Mesendoderm (in vitro differentiated cells): ENCODE data around the gene TSPAN13.

ENCODE experiments used
- DNase-seq: peaks from one replicate; pipeline ENCODE4 v3.0.0; 2013
- H2AK5ac ChIP-seq: 2 replicates; pipeline ENCODE4 v1.6.1; 2013; ENCODE audit warnings: low read length, inconsistent platforms
- H2BK120ac ChIP-seq: 2 replicates; pipeline ENCODE4 v1.6.1; 2013; ENCODE audit warnings: low read depth, mild to moderate bottlenecking, low read length, moderate library complexity, mixed read lengths
- H2BK15ac ChIP-seq: replicated peaks from 2 replicates; pipeline ENCODE4 v1.6.1; 2013; ENCODE audit warnings: low read depth, mild to moderate bottlenecking, moderate library complexity
- H2BK5ac ChIP-seq: 2 replicates; pipeline ENCODE4 v1.6.1; 2013; ENCODE audit warnings: low read length, inconsistent platforms
- H3K18ac ChIP-seq: 2 replicates; pipeline ENCODE4 v1.6.1; 2013; ENCODE audit warnings: mild to moderate bottlenecking, low read length, mixed read lengths
- H3K23ac ChIP-seq: one replicate; pipeline ENCODE4 v1.6.1; 2013; ENCODE audit warnings: low read length
- H3K27ac ChIP-seq: 2 replicates; pipeline ENCODE4 v1.5.1; 2013; ENCODE audit warnings: low read depth, mild to moderate bottlenecking, inconsistent platforms, low read length, moderate library complexity
- H3K27me3 ChIP-seq: 2 replicates; pipeline ENCODE4 v1.6.1; 2013; ENCODE audit warnings: low read length, control low read depth, mild to moderate bottlenecking, inconsistent platforms; ENCODE audit not compliant: insufficient read depth, poor library complexity
- H3K36me3 ChIP-seq: 2 replicates; pipeline ENCODE4 v1.6.1; 2013; ENCODE audit warnings: low read length, inconsistent platforms; ENCODE audit not compliant: control insufficient read depth, insufficient read depth
- H3K4ac ChIP-seq: one replicate; pipeline ENCODE4 v1.6.1; 2013; ENCODE audit warnings: low read depth, mild to moderate bottlenecking, low read length, moderate library complexity
- H3K4me1 ChIP-seq: 2 replicates; pipeline ENCODE4 v1.6.1; 2013; ENCODE audit warnings: low read depth, low read length, inconsistent platforms; ENCODE audit not compliant: control insufficient read depth
- H3K4me2 ChIP-seq: 2 replicates; pipeline ENCODE4 v1.6.1; 2013; ENCODE audit warnings: low read length
- H3K4me3 ChIP-seq: 2 replicates; pipeline ENCODE4 v1.5.1; 2013; ENCODE audit warnings: mild to moderate bottlenecking, low read length
- H3K56ac ChIP-seq: one replicate; pipeline ENCODE4 v1.6.1; 2013; ENCODE audit warnings: low read length
- H3K79me1 ChIP-seq: 2 replicates; pipeline ENCODE4 v1.6.1; 2013; ENCODE audit warnings: low read length, inconsistent platforms
- H3K79me2 ChIP-seq: 2 replicates; pipeline ENCODE4 v1.6.1; 2013; ENCODE audit warnings: mild to moderate bottlenecking, low read length; ENCODE audit not compliant: control insufficient read depth, insufficient read depth
- H3K9ac ChIP-seq: 2 replicates; pipeline ENCODE4 v1.6.1; 2013; ENCODE audit warnings: low read length, inconsistent platforms
- H4K5ac ChIP-seq: one replicate; pipeline ENCODE4 v1.6.1; 2013; ENCODE audit warnings: low read length
- H4K8ac ChIP-seq: one replicate; pipeline ENCODE4 v1.6.1; 2013; ENCODE audit warnings: low read depth, mild to moderate bottlenecking, control low read depth, low read length, moderate library complexity
- WGBS: extraction: QIAGEN DNeasy Blood & Tissue Kit; methylation state at CpG from one replicate; pipeline ENCODE4 v1.1.7; 2013; ENCODE audit warnings: low lambda C conversion rate, missing lambda C conversion rate; ENCODE audit not compliant: insufficient coverage; ENCODE audit errors: extremely low coverage; 5-methylcytosine and 5-hydroxymethylcytosine counted together

TSPAN13 gene

GRCh38 chr7:16786257-16786656 is 32.7 kb downstream of the TSPAN13 start:
- H2AK5ac ChIP-seq, result no peak overlapping the region
- no peak overlapping the region for H3K18ac ChIP-seq
- DNase-seq, result no peak
- H3K4me3 ChIP-seq, result no peak overlapping the region
- H3K79me2 ChIP-seq, result no peaks in the 10 kb centered on the region
- no peak overlapping the region for H2BK15ac ChIP-seq
- no peaks in the 10 kb centered on the region for H3K27me3 ChIP-seq
- no peak overlapping the region for H3K27ac ChIP-seq
- no peak overlapping the region for H4K8ac ChIP-seq
- no peak overlapping the region for H3K4me2 ChIP-seq
- no peak overlapping the region for H3K4ac ChIP-seq
- H3K23ac ChIP-seq, result no peak overlapping the region
- H3K4me1 ChIP-seq, result no peaks in the 10 kb centered on the region
- no peak overlapping the region for H3K9ac ChIP-seq
- no peaks in the 10 kb centered on the region for H3K36me3 ChIP-seq
- H2BK5ac ChIP-seq, result no peak overlapping the region
- no peak overlapping the region for H3K56ac ChIP-seq
- H2BK120ac ChIP-seq, result no peak overlapping the region
- no peaks in the 10 kb centered on the region for H3K79me1 ChIP-seq
- WGBS, result no CpG with 5 or more reads among the region's 4 CpGs
- H4K5ac ChIP-seq, result no peak overlapping the region

DNA sequence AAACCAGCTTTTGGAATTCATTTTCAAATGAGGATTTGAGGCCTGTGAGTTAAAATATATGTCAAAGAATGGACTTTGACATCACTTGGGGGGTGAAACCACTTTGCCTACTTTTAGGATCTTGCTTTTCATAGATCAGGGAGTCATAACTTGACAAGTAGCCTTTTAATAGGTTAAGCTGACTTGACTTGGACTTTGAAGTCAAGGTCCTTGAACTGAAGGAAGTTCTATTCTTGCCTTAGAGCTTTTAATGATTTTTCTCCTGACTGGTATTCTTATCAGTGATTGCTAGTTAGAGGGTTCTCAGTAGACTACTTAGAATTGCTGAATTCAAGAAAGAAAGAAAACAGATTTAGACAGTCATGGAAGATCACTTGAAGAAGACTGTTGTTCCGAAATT is 33.6 kb downstream of the TSPAN13 start:
- WGBS, result no CpG with 5 or more reads among the region's 1 CpG

DNA sequence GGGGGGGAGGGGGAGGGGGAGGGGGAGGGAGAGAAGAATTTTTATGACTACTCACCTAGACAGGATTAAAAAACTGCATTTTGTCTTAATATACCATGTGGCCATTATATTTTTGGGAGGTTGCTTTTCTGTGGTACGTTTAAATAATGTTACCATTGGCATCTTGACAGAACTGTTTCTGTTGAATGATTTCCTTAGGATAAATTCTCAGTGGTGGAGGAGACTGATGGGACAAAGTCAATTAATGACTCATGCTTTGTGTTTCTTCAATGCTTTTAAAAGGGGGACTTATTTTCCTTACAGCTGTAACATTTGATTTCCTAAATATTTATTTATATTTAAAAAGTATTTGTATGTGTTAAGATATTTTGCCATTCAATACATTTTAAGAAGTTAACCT is 37.5 kb downstream of the TSPAN13 start:
- no peak overlapping the region for H3K18ac ChIP-seq
- H2AK5ac ChIP-seq, result no peak overlapping the region
- DNase-seq, result no peak
- H3K79me1 ChIP-seq, result no peaks in the 10 kb centered on the region
- H3K79me2 ChIP-seq, result no peaks in the 10 kb centered on the region
- no peak overlapping the region for H3K4me2 ChIP-seq
- H3K4ac ChIP-seq, result no peak overlapping the region
- no peak overlapping the region for H3K23ac ChIP-seq
- no CpG with 5 or more reads among the region's 1 CpG for WGBS
- H2BK120ac ChIP-seq, result no peak overlapping the region
- H2BK5ac ChIP-seq, result no peak overlapping the region
- no peaks in the 10 kb centered on the region for H3K36me3 ChIP-seq
- H4K5ac ChIP-seq, result no peak overlapping the region
- H3K56ac ChIP-seq, result no peak overlapping the region
- no peak overlapping the region for H3K4me3 ChIP-seq
- H3K9ac ChIP-seq, result no peak overlapping the region
- H3K27ac ChIP-seq, result no peak overlapping the region
- no peaks in the 10 kb centered on the region for H3K27me3 ChIP-seq
- H2BK15ac ChIP-seq, result no peak overlapping the region
- H4K8ac ChIP-seq, result no peak overlapping the region
- H3K4me1 ChIP-seq, result no peaks in the 10 kb centered on the region

More for the DNA sequence above, 33.6 kb downstream of the TSPAN13 start:
- Histone ChIP-seq H3K9ac (no peak overlapping the region), H3K36me3 (no peaks in the 10 kb centered on the region), H3K4me2 (no peak overlapping the region), H3K4me3 (no peak overlapping the region), H3K27ac (no peak overlapping the region), H3K18ac (no peak overlapping the region), H3K4me1 (no peaks in the 10 kb centered on the region), H2BK120ac (no peak overlapping the region), H3K27me3 (no peaks in the 10 kb centered on the region), H4K8ac (no peak overlapping the region), H3K23ac (no peak overlapping the region), H2BK15ac (no peak overlapping the region), H2BK5ac (no peak overlapping the region), H3K4ac (no peak overlapping the region), H3K79me2 (no peaks in the 10 kb centered on the region), H2AK5ac (no peak overlapping the region), H3K56ac (no peak overlapping the region), H4K5ac (no peak overlapping the region), H3K79me1 (no peaks in the 10 kb centered on the region)
- no peak for DNase-seq

GRCh38 chr7:16791905-16792698 is 38.5 kb downstream of the TSPAN13 start:
- Histone ChIP-seq H4K5ac (no peak overlapping the region), H3K4me2 (no peak overlapping the region), H3K79me2 (no peaks in the 10 kb centered on the region), H3K36me3 (no peaks in the 10 kb centered on the region), H3K56ac (no peak overlapping the region), H2BK5ac (no peak overlapping the region), H3K9ac (no peak overlapping the region), H3K23ac (no peak overlapping the region), H2AK5ac (no peak overlapping the region), H3K27ac (no peak overlapping the region), H2BK120ac (no peak overlapping the region), H3K4me3 (no peak overlapping the region), H3K27me3 (no peaks in the 10 kb centered on the region), H3K4ac (no peak overlapping the region), H3K18ac (no peak overlapping the region), H4K8ac (no peak overlapping the region), H3K4me1 (no peaks in the 10 kb centered on the region), H2BK15ac (no peak overlapping the region), H3K79me1 (no peaks in the 10 kb centered on the region)
- no peak for DNase-seq
- no CpG with 5 or more reads among the region's 5 CpGs for WGBS

DNA sequence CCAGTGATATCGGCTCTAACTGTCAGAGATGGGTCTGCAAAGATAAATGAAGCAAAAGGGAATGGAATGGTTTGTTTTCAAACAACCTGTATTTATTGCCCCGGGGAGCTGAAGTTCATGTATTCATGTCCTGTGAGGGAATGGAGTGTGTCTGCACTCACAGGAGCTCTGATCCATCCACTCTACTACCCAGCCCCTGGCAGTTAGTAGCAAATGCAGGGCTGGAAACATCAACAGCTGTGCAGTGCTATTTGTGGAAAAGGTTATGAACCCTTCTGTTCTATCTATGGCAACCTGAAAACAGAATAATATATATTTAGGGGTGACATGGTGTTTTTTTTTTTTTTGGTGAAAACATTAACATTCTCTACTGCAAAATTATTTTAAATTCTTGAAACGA is 41.4 kb downstream of the TSPAN13 start:
- Histone ChIP-seq H3K56ac (no peak overlapping the region), H4K5ac (no peak overlapping the region), H3K27me3 (no peaks in the 10 kb centered on the region), H2AK5ac (no peak overlapping the region), H3K4me3 (no peak overlapping the region), H4K8ac (no peak overlapping the region), H3K27ac (no peak overlapping the region), H3K9ac (no peak overlapping the region), H3K79me2 (no peaks in the 10 kb centered on the region), H2BK120ac (no peak overlapping the region), H3K18ac (no peak overlapping the region), H3K4ac (no peak overlapping the region), H3K23ac (no peak overlapping the region), H3K79me1 (no peaks in the 10 kb centered on the region), H3K4me2 (no peak overlapping the region), H3K4me1 (no peaks in the 10 kb centered on the region), H2BK5ac (no peak overlapping the region), H3K36me3 (no peaks in the 10 kb centered on the region), H2BK15ac (no peak overlapping the region)
- no CpG with 5 or more reads among the region's 3 CpGs for WGBS
- no peak for DNase-seq

DNA sequence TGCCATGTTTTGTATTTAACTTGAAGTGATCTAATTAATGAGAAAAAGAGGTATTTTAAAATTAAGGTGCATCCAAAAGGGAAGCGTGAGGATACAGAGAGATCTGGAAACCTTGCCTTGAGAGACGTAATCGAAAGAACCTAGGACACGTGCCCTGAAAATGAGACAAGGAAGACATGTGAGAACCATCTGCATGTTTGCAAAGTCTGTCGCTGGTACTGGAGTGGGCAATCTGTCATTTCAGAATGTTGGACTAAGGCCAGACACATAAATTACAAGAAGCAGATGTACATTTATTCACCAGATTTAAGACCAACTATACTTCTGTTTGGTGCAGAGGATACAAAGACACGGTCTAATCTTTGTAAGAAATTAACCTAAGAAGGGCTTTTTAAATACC is 42.1 kb downstream of the TSPAN13 start:
- H2AK5ac ChIP-seq, result no peak overlapping the region
- H3K18ac ChIP-seq, result no peak overlapping the region
- no peaks in the 10 kb centered on the region for H3K79me2 ChIP-seq
- H3K4me1 ChIP-seq, result no peaks in the 10 kb centered on the region
- no peak overlapping the region for H3K27ac ChIP-seq
- H3K23ac ChIP-seq, result no peak overlapping the region
- H2BK15ac ChIP-seq, result no peak overlapping the region
- H3K4ac ChIP-seq, result no peak overlapping the region
- no peak overlapping the region for H3K9ac ChIP-seq
- H3K4me3 ChIP-seq, result no peak overlapping the region
- no peak overlapping the region for H2BK120ac ChIP-seq
- H3K79me1 ChIP-seq, result no peaks in the 10 kb centered on the region
- no peak overlapping the region for H4K8ac ChIP-seq
- H3K56ac ChIP-seq, result no peak overlapping the region
- H2BK5ac ChIP-seq, result no peak overlapping the region
- no peak overlapping the region for H4K5ac ChIP-seq
- WGBS, result no CpG with 5 or more reads among the region's 6 CpGs
- no peak for DNase-seq
- no peaks in the 10 kb centered on the region for H3K27me3 ChIP-seq
- H3K36me3 ChIP-seq, result no peaks in the 10 kb centered on the region
- no peak overlapping the region for H3K4me2 ChIP-seq
